ENCODE results near the gene SAMD13. TPM values are rescaled to one million over a fixed set of nuclear protein-coding genes. Genes with fewer than 3 reads are reported as not detected.

Gene SAMD13
- total and polyA plus RNA-seq, 9 donors: 0.24 to 2.9 (median 0.63) TPM; not detected in 2

GRCh38 chr1:84370266-84370665 lies 68.8 kb downstream of the SAMD13 start:
- H3K27ac ChIP-seq: no peak overlapping the region
- no peak for TF ChIP-seq CTCF (IDR thresholded peaks at IDR 0.05)
- TF ChIP-seq EP300 (IDR thresholded peaks at IDR 0.05): no peak
- TF ChIP-seq POLR2A (IDR thresholded peaks at IDR 0.05): no peak
- no peaks in the 10 kb centered on the region for H3K9me3 ChIP-seq
- H3K4me3 ChIP-seq: no peak overlapping the region
- no peaks in the 10 kb centered on the region for H3K36me3 ChIP-seq
- intact Hi-C loops (cut with DNase I): no loop called here
- H3K4me1 ChIP-seq (ENCODE audit: insufficient read depth): no peaks in the 10 kb centered on the region
- no peak for DNase-seq
- WGBS, 3 donors: 87 to 95% (median 94%) methylated on average over 1 of the region's 1 CpG
- no peaks in the 10 kb centered on the region for H3K27me3 ChIP-seq

- H3K27me3 ChIP-seq: no peaks in the 10 kb centered on the region
- no peaks in the 10 kb centered on the region for H3K4me1 ChIP-seq (ENCODE audit: insufficient read depth)
- no peaks in the 10 kb centered on the region for H3K36me3 ChIP-seq
- no peak for DNase-seq
- no peak for TF ChIP-seq EP300 (IDR thresholded peaks at IDR 0.05)
- TF ChIP-seq CTCF (IDR thresholded peaks at IDR 0.05): no peak
- no peak for TF ChIP-seq POLR2A (IDR thresholded peaks at IDR 0.05)
- WGBS, 3 donors: 92 to 96% (median 93%) methylated on average over 4 of the region's 4 CpGs
- H3K9me3 ChIP-seq: no peaks in the 10 kb centered on the region
- intact Hi-C loops (cut with DNase I): no loop called here
- no peak overlapping the region for H3K4me3 ChIP-seq
- no peak overlapping the region for H3K27ac ChIP-seq
Measured at GRCh38 chr1:84370831-84371394, 69.4 kb downstream of the SAMD13 start.

- intact Hi-C loops (cut with DNase I): no loop called here
- DNase-seq: no peak
- TF ChIP-seq CTCF (IDR thresholded peaks at IDR 0.05): no peak
- TF ChIP-seq POLR2A (IDR thresholded peaks at IDR 0.05): no peak
- TF ChIP-seq EP300 (IDR thresholded peaks at IDR 0.05): no peak
- WGBS, 3 donors: 44 to 74% (median 48%) methylated on average over 2 of the region's 2 CpGs
- H3K9me3 ChIP-seq: no peaks in the 10 kb centered on the region
- no peaks in the 10 kb centered on the region for H3K4me1 ChIP-seq (ENCODE audit: insufficient read depth)
- no peak overlapping the region for H3K4me3 ChIP-seq
- no peaks in the 10 kb centered on the region for H3K27me3 ChIP-seq
- no peak overlapping the region for H3K27ac ChIP-seq
- no peaks in the 10 kb centered on the region for H3K36me3 ChIP-seq
Measured at GRCh38 chr1:84373436-84374141, 72.1 kb downstream of the SAMD13 start.

- intact Hi-C loops (cut with DNase I): no loop called here
- WGBS, 3 donors: 57 to 71% (median 67%) methylated on average over 5 of the region's 5 CpGs
- no peaks in the 10 kb centered on the region for H3K4me1 ChIP-seq (ENCODE audit: insufficient read depth)
- H3K9me3 ChIP-seq: no peaks in the 10 kb centered on the region
- no peak overlapping the region for H3K4me3 ChIP-seq
- no peak overlapping the region for H3K27ac ChIP-seq
- DNase-seq: no peak
- no peaks in the 10 kb centered on the region for H3K36me3 ChIP-seq
- H3K27me3 ChIP-seq: no peaks in the 10 kb centered on the region
- no peak for TF ChIP-seq EP300 (IDR thresholded peaks at IDR 0.05)
- no peak for TF ChIP-seq POLR2A (IDR thresholded peaks at IDR 0.05)
- no peak for TF ChIP-seq CTCF (IDR thresholded peaks at IDR 0.05)
Measured at GRCh38 chr1:84374991-84375696, 73.6 kb downstream of the SAMD13 start.
